ENCODE data around the gene LSM10. TPM values are rescaled to one million over a fixed set of nuclear protein-coding genes. Genes with fewer than 3 reads are reported as not detected.

Gene LSM10
- total RNA-seq, 2 donors from 2014 or later, result 36.8 to 72.7 TPM

GRCh38 chr1:36366091-36366661 is 31.5 kb downstream of the LSM10 start:
- no peak for DNase-seq (ENCODE audit: low spot score)
- H3K4me1 ChIP-seq (replicated peaks), result peaks cover 6% of the 10 kb centered on the region
- H3K9me3 ChIP-seq, result no peaks in the 10 kb centered on the region
- no peaks in the 10 kb centered on the region for H3K36me3 ChIP-seq
- H3K27ac ChIP-seq, result no peak overlapping the region
- WGBS, result 57% methylated on average over 18 of the region's 18 CpGs
- no peaks in the 10 kb centered on the region for H3K27me3 ChIP-seq (replicated peaks; ENCODE audit: insufficient read depth)
- no peak for TF ChIP-seq CTCF (IDR thresholded peaks at IDR 0.05)
- TF ChIP-seq POLR2A (IDR thresholded peaks at IDR 0.05), result no peak
- TF ChIP-seq POLR2AphosphoS5 (IDR thresholded peaks at IDR 0.05), result no peak
- no peak overlapping the region for H3K4me3 ChIP-seq
- intact Hi-C loops (cut with DNase I), result no loop called here

- WGBS, result 82% methylated on average over 1 of the region's 1 CpG
- peaks cover 6% of the 10 kb centered on the region for H3K4me1 ChIP-seq (replicated peaks)
- no peak overlapping the region for H3K4me3 ChIP-seq
- H3K36me3 ChIP-seq, result no peaks in the 10 kb centered on the region
- intact Hi-C loops (cut with DNase I), result no loop called here
- no peak for DNase-seq (ENCODE audit: low spot score)
- H3K27me3 ChIP-seq (replicated peaks; ENCODE audit: insufficient read depth), result no peaks in the 10 kb centered on the region
- TF ChIP-seq CTCF (IDR thresholded peaks at IDR 0.05) (no peak), POLR2AphosphoS5 (IDR thresholded peaks at IDR 0.05) (no peak), POLR2A (IDR thresholded peaks at IDR 0.05) (no peak)
- H3K9me3 ChIP-seq, result no peaks in the 10 kb centered on the region
- no peak overlapping the region for H3K27ac ChIP-seq
These were observed 32.3 kb downstream of the LSM10 start for GRCh38 chr1:36365381-36365780.

DNA sequence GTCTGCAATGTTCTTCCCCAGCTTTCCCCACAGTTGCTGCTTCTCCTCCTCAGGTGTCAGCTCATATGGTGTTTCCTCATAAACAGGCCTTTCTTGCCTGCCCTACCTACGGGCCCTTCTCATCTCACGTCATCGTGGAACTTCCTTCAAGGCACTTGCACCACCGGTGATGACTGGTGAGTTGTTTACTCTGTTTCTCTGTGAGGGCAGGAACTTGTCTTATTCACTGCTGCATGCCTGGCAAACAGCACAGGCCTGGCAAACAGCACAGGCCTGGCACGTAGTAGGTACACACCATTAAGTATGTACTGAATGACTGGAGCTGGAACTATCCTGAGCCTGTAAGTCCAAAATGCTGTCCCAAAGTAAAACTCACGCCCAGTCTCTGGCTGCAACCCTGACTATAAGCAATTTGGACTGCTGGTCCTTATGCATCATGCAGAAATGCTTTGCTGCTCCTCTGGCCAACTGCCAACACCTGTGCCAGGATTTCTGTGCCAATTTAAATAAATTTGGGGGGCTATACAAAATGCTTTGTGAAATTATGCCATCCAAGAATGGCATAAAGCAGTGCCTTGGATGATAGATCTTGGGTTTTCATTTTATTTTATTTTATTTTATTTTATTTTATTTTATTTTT is 37.7 kb downstream of the LSM10 start:
- Histone ChIP-seq H3K9me3 (no peaks in the 10 kb centered on the region), H3K27ac (no peak overlapping the region), H3K27me3 (replicated peaks; ENCODE audit: insufficient read depth) (no peaks in the 10 kb centered on the region), H3K4me1 (replicated peaks) (no peaks in the 10 kb centered on the region), H3K36me3 (peaks cover 3 to 5% of the 10 kb centered on the region in 2 donors), H3K4me3 (no peak overlapping the region)
- DNase-seq (ENCODE audit: low spot score), result no peak
- peak; percentile 31 for TF ChIP-seq POLR2AphosphoS5 (IDR thresholded peaks at IDR 0.05)
- no peak for TF ChIP-seq POLR2A (IDR thresholded peaks at IDR 0.05)
- intact Hi-C loops (cut with DNase I), result no loop called here
- 42% methylated on average over 6 of the region's 6 CpGs for WGBS

GRCh38 chr1:36359383-36359782 is 38.3 kb downstream of the LSM10 start:
- 87% methylated on average over 5 of the region's 5 CpGs for WGBS

More at GRCh38 chr1:36359383-36359782, 38.3 kb downstream of the LSM10 start:
- DNase-seq (ENCODE audit: low spot score), result no peak
- intact Hi-C loops (cut with DNase I), result no loop called here
- Histone ChIP-seq H3K27ac (no peak overlapping the region), H3K4me3 (no peak overlapping the region), H3K4me1 (replicated peaks) (no peaks in the 10 kb centered on the region), H3K27me3 (replicated peaks; ENCODE audit: insufficient read depth) (no peaks in the 10 kb centered on the region), H3K9me3 (no peaks in the 10 kb centered on the region), H3K36me3 (peaks cover 8 to 10% of the 10 kb centered on the region in 2 donors)
- no peak for TF ChIP-seq CTCF (IDR thresholded peaks at IDR 0.05)
- no peak for TF ChIP-seq POLR2AphosphoS5 (IDR thresholded peaks at IDR 0.05)
- TF ChIP-seq POLR2A (IDR thresholded peaks at IDR 0.05), result no peak
